Measurements from ENCODE around the gene ELP5.

Gene ELP5

DNA sequence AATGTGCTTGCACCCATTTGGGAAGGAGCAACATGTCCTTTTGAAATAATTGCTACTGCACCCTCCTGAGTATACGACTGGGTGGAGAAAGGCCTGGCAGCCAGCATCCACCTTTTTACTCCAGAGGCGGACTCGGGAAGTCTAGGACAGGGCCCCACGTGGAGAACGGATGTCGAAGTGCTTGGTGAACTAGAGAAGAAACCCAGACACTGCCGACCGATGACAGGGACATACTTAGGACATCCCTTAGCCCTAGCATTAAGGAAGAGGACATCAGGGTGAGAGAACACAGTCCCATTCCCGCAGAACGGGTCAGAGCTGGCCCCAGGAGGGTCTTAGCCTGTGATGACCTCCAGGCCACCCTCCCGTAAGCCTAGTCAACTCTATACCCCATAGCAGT, 38.7 kb downstream of the ELP5 start:
- TF ChIP-seq EZH2 (IDR thresholded peaks at IDR 0.05; ENCODE audit: borderline replicate concordance, low read length), result no peak
- TF ChIP-seq, protein P1, sequence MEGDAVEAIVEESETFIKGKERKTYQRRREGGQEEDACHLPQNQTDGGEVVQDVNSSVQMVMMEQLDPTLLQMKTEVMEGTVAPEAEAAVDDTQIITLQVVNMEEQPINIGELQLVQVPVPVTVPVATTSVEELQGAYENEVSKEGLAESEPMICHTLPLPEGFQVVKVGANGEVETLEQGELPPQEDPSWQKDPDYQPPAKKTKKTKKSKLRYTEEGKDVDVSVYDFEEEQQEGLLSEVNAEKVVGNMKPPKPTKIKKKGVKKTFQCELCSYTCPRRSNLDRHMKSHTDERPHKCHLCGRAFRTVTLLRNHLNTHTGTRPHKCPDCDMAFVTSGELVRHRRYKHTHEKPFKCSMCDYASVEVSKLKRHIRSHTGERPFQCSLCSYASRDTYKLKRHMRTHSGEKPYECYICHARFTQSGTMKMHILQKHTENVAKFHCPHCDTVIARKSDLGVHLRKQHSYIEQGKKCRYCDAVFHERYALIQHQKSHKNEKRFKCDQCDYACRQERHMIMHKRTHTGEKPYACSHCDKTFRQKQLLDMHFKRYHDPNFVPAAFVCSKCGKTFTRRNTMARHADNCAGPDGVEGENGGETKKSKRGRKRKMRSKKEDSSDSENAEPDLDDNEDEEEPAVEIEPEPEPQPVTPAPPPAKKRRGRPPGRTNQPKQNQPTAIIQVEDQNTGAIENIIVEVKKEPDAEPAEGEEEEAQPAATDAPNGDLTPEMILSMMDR (IDR thresholded peaks at IDR 0.05; ENCODE audit: low read length), result no peak
- no peaks in the 10 kb centered on the region for H3K36me3 ChIP-seq (ENCODE audit: insufficient read depth, low read length)
- H3K4me1 ChIP-seq (ENCODE audit: insufficient read depth, low read length, severe bottlenecking), result peaks cover 10% of the 10 kb centered on the region
- H3K27me3 ChIP-seq (ENCODE audit: insufficient read depth, low read length), result peaks cover 11% of the 10 kb centered on the region
- H3K9me2 ChIP-seq (ENCODE audit: low read depth, low read length), result no peaks in the 10 kb centered on the region
- H4K20me1 ChIP-seq (ENCODE audit: insufficient read depth, low read length), result no peaks in the 10 kb centered on the region
- H3F3A ChIP-seq (ENCODE audit: insufficient read depth, low read length), result no peaks in the 10 kb centered on the region
- no peak overlapping the region for H3K4me2 ChIP-seq (ENCODE audit: low read length)
- H3K4me3 ChIP-seq (ENCODE audit: low read depth, low read length, poor library complexity, severe bottlenecking), result no peak overlapping the region
- H2AFZ ChIP-seq (ENCODE audit: low read length), result no peak overlapping the region
- no peak overlapping the region for H3K9ac ChIP-seq (ENCODE audit: low read length)
- no peak overlapping the region for H3K27ac ChIP-seq (ENCODE audit: low read depth, low read length, poor library complexity, severe bottlenecking)
- no peaks in the 10 kb centered on the region for H3K9me3 ChIP-seq (ENCODE audit: low read length)
- H3K79me2 ChIP-seq (ENCODE audit: insufficient read depth, low read length), result no peaks in the 10 kb centered on the region

DNA sequence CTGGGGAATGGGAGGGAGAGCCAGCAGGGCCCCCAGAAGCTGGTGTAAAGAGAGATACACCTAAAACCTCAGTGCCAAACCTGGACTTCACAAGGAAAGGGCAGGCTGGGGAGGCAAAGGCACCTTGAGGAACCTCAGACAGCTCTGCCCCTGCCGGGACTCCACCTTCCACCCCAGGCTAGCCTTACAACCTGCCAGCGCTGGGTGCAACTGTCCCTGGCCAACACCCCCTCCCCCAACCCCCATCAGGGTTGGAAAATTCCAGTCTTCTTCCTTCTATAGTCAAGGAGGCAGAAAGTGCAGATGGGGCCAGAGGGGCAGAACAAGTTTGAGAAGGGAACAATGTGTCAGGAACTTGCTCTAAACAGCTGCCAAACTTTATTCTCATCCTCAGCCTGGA, 40.2 kb downstream of the ELP5 start:
- H3K79me2 ChIP-seq (ENCODE audit: insufficient read depth, low read length), result no peaks in the 10 kb centered on the region
- peaks cover 5% of the 10 kb centered on the region for H3K27me3 ChIP-seq (ENCODE audit: insufficient read depth, low read length)
- H4K20me1 ChIP-seq (ENCODE audit: insufficient read depth, low read length), result no peaks in the 10 kb centered on the region
- H3K4me3 ChIP-seq (ENCODE audit: low read depth, low read length, poor library complexity, severe bottlenecking), result no peak overlapping the region
- H3K4me2 ChIP-seq (ENCODE audit: low read length), result no peak overlapping the region
- TF ChIP-seq EZH2 (IDR thresholded peaks at IDR 0.05; ENCODE audit: borderline replicate concordance, low read length), result no peak
- TF ChIP-seq, protein P1 (IDR thresholded peaks at IDR 0.05; ENCODE audit: low read length), result no peak
- no peaks in the 10 kb centered on the region for H3F3A ChIP-seq (ENCODE audit: insufficient read depth, low read length)
- H3K4me1 ChIP-seq (ENCODE audit: insufficient read depth, low read length, severe bottlenecking), result peaks cover 19% of the 10 kb centered on the region
- no peaks in the 10 kb centered on the region for H3K36me3 ChIP-seq (ENCODE audit: insufficient read depth, low read length)
- no peak overlapping the region for H3K27ac ChIP-seq (ENCODE audit: low read depth, low read length, poor library complexity, severe bottlenecking)
- no peaks in the 10 kb centered on the region for H3K9me3 ChIP-seq (ENCODE audit: low read length)
- no peaks in the 10 kb centered on the region for H3K9me2 ChIP-seq (ENCODE audit: low read depth, low read length)
- H3K9ac ChIP-seq (ENCODE audit: low read length), result no peak overlapping the region
- no peak overlapping the region for H2AFZ ChIP-seq (ENCODE audit: low read length)

DNA sequence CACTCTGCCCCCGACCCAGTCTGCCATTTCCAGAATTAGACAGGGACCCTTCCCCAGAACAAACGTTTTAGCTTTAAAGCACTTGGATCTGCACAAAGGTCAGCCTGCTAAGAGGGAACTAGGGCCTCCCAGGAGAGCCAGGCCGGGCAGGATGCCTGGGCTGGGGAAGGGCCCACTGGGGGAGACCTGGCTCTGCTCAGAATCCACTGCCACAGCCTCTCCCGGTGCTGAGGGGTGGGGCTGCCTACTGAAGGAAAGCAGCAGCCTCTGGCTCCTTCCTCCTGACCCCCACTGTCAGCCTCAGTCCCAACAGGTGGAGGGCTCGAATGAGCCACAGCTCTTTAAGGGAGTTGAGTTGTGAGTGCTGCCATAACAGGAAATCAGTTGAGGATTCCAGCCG, 40.7 kb downstream of the ELP5 start:
- H3K4me3 ChIP-seq (ENCODE audit: low read depth, low read length, poor library complexity, severe bottlenecking), result no peak overlapping the region
- H3K36me3 ChIP-seq (ENCODE audit: insufficient read depth, low read length), result no peaks in the 10 kb centered on the region
- H3K27me3 ChIP-seq (ENCODE audit: insufficient read depth, low read length), result peaks cover 5% of the 10 kb centered on the region
- H3F3A ChIP-seq (ENCODE audit: insufficient read depth, low read length), result no peaks in the 10 kb centered on the region
- H3K4me1 ChIP-seq (ENCODE audit: insufficient read depth, low read length, severe bottlenecking), result peaks cover 19% of the 10 kb centered on the region
- no peak overlapping the region for H3K27ac ChIP-seq (ENCODE audit: low read depth, low read length, poor library complexity, severe bottlenecking)
- no peak overlapping the region for H2AFZ ChIP-seq (ENCODE audit: low read length)
- H4K20me1 ChIP-seq (ENCODE audit: insufficient read depth, low read length), result no peaks in the 10 kb centered on the region
- no peak overlapping the region for H3K9ac ChIP-seq (ENCODE audit: low read length)
- no peaks in the 10 kb centered on the region for H3K79me2 ChIP-seq (ENCODE audit: insufficient read depth, low read length)
- no peak overlapping the region for H3K4me2 ChIP-seq (ENCODE audit: low read length)
- no peaks in the 10 kb centered on the region for H3K9me3 ChIP-seq (ENCODE audit: low read length)
- no peaks in the 10 kb centered on the region for H3K9me2 ChIP-seq (ENCODE audit: low read depth, low read length)
- TF ChIP-seq EZH2 (IDR thresholded peaks at IDR 0.05; ENCODE audit: borderline replicate concordance, low read length), result no peak
- TF ChIP-seq, protein P1 (IDR thresholded peaks at IDR 0.05; ENCODE audit: low read length), result no peak
